ENCODE measurements around the gene TMPRSS2. TPM values are rescaled to one million over a fixed set of nuclear protein-coding genes. Genes with fewer than 3 reads are reported as not detected.

The TMPRSS2 gene
- total RNA-seq, 1 experiment from 2014 or later, result 1.1 TPM

- Histone ChIP-seq H4K20me1 (ENCODE audit: insufficient read depth) (no peaks in the 10 kb centered on the region), H3K27me3 (ENCODE audit: insufficient read depth, low read length) (peaks cover 4% of the 10 kb centered on the region; the same call in 1 of the 2 replicates), H3K4me3 (replicated peaks in 1 of 2; ENCODE audit: low read depth in 1 of 2, low read length in 2 of 2) (no peak overlapping the region), H2AFZ (ENCODE audit: low read depth, low read length, poor library complexity, severe bottlenecking) (no peak overlapping the region), H3K9me3 (ENCODE audit: control insufficient read depth in 1 of 2, insufficient read depth in 1 of 2, low read depth in 1 of 2, low read length in 2 of 2) (peaks cover 0 to 9% of the 10 kb centered on the region in 2 experiments; a peak in 2 of 4 replicates), H3K79me2 (ENCODE audit: insufficient read depth, low read length) (no peaks in the 10 kb centered on the region), H3K36me3 (ENCODE audit: control insufficient read depth in 1 of 2, insufficient read depth in 2 of 2, low read length in 2 of 2) (no peaks in the 10 kb centered on the region), H3K9me2 (ENCODE audit: insufficient read depth) (no peaks in the 10 kb centered on the region), H3K27ac (ENCODE audit: low read depth, low read length) (no peak overlapping the region), H3K4me1 (ENCODE audit: control insufficient read depth in 1 of 2, insufficient read depth in 2 of 2, low read length in 2 of 2) (no peaks in the 10 kb centered on the region), H3K9ac (ENCODE audit: low read length) (no peak overlapping the region), H3K4me2 (ENCODE audit: low read length) (no peak overlapping the region)
- BruUV-seq (replicated peaks), result no TSS peak
- no peak for TF ChIP-seq CBX3 (IDR thresholded peaks at IDR 0.05; ENCODE audit: low read depth)
- TF ChIP-seq REST (IDR thresholded peaks at IDR 0.05; ENCODE audit: low read depth), result no peak
- TF ChIP-seq MAX (IDR thresholded peaks at IDR 0.05), result no peak
- TF ChIP-seq JUND (IDR thresholded peaks at IDR 0.05), result no peak
- DNase-seq (ENCODE audit: low read depth, low spot score), result no peak
- CTCF ChIA-PET, result no interaction called here
- ATAC-seq, result no peak
- RAD21 ChIA-PET (ENCODE audit: low non-redundant PET in 1 of 2, low total read pairs in 2 of 2, uncharacterized antibody in 2 of 2, unreplicated experiment in 2 of 2), result no interaction called here
- intact Hi-C loops (cut with micrococcal nuclease), result no loop called here
- POLR2A ChIA-PET, result no interaction called here
Measured at GRCh38 chr21:41431788-41432548, 76.0 kb downstream of the TMPRSS2 start.

All from HCT116 (cell line).